Left ventricle myocardium inferior (tissue), 1 donor: Measurements from ENCODE around the gene PYGO2. TPM values are rescaled to one million over a fixed set of nuclear protein-coding genes. Genes with fewer than 3 reads are reported as not detected.
"Not testable (repeated sequence)": the region's sequence is repeated elsewhere in the genome, so short reads cannot be mapped to it uniquely, and the experiment has no call there.

Experiments used
- DNase-seq: peaks from one replicate; pipeline ENCODE4 v3.0.0-alpha.2; 2020
- H3K27ac ChIP-seq: fragments of 200-600 bp; replicated peaks from 2 replicates; pipeline ENCODE4 v1.8.0; 2021
- H3K27me3 ChIP-seq: fragments of 200-600 bp; 2 replicates; pipeline ENCODE4 v1.8.0; 2021; ENCODE audit warnings: low read depth
- H3K36me3 ChIP-seq: fragments of 200-600 bp; 2 replicates; pipeline ENCODE4 v1.8.0; 2021
- H3K4me1 ChIP-seq: fragments of 200-600 bp; 2 replicates; pipeline ENCODE4 v1.8.0; 2021
- H3K4me3 ChIP-seq: fragments of 200-600 bp; 2 replicates; pipeline ENCODE4 v1.8.0; 2021; ENCODE audit warnings: mild to moderate bottlenecking, moderate library complexity
- H3K9me3 ChIP-seq: fragments of 200-600 bp; replicated peaks from 2 replicates; pipeline ENCODE4 v1.8.0; 2021
- CTCF ChIP-seq: fragments of 200-600 bp; IDR thresholded peaks from 2 replicates; pipeline ENCODE4 v1.8.0; 2021; ENCODE audit warnings: antibody characterized with exemption, mild to moderate bottlenecking, borderline replicate concordance
- intact Hi-C: fragments of 100-400 bp; cut with micrococcal nuclease; formaldehyde crosslinking; loops from one replicate; pipeline ENCODE4 v1.11.0; 2022
- total RNA-seq: library from RNA; stranded (reverse); fragmentation: NEBNext Ultra II Directional; extraction: Animal tissue kit (Norgen Biotek cat#: 25700); gene quantifications from one replicate; pipeline ENCODE4 v1.2.1, GENCODE V29; 2021
- donor health status: DM: no; HTN: yes; CAD: no; lungs with severe emphysema.

The PYGO2 gene
- total RNA-seq, 1 donor from 2014 or later, result 12.9 TPM

DNA sequence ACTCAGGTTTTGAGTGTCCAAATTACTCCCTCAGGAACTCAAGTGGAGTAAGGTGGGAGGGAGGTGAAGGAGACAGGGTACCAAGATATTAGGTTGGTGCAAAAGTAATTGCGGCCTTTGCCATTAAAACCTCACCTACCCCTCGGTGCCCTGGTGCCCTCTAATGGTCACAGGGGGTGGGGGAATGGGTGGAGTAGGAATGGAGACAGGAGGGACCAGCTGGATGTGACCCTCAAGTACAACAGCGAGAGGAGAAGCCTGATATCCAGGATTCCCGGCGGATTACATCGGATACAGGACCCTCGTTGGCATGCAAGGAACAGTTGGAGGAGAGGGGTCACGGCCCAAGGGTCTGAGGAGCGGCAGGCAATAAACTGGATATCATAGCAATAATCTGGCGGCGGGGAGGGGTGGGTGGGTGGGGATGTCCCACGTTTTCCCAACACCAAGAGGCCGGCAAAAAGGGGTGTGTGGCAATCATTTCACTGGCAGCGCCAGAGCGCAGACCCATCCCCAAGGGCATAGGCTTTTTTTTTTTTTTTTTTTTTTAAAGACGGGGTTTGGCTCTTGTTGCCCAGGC is 36.7 kb upstream of the PYGO2 start:
- H3K27ac ChIP-seq, result no peak overlapping the region
- no peak for TF ChIP-seq CTCF
- no peaks in the 10 kb centered on the region for H3K9me3 ChIP-seq
- H3K27me3 ChIP-seq, result no peaks in the 10 kb centered on the region
- DNase-seq, result no peak
- H3K36me3 ChIP-seq, result no peaks in the 10 kb centered on the region
- intact Hi-C loops, result no loop called here
- no peak overlapping the region for H3K4me3 ChIP-seq
- peaks cover 41% of the 10 kb centered on the region for H3K4me1 ChIP-seq

DNA sequence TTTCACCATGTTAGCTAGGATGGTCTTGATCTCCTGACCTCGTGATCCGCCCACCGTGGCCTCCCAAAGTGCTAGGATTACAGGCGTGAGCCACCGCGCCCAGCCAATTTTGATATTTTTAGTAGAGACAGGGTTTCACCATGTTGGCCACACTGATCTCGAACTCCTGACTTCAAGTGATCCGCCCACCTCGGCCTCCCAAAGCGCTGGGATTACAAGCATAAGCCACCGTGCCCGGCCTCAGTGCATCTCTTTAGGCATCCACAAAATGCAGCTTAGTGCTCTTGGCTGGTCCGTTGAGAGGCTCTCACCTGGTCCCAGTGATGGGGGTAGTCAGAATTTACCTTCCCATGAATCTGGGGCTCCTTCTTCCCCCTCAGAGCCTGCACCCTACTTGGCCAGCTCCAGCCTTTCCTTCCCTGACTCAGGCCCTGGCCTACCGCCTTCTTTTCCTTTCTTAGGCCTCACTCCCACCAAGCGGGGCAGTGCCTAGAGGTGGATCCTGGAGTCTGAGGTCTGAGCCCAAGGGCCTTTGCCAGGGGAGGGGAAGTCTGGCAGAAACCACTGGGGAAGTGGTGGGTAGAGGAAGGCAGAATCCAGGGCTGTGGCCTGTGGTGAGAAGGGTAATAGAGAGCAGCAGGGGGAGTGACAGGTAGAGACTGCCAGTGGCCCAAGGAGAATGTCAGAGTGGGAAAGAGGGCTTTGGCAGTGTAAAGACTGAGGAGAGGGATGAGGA is 35.6 kb upstream of the PYGO2 start:
- H3K27me3 ChIP-seq, result no peaks in the 10 kb centered on the region
- no peak for TF ChIP-seq CTCF
- DNase-seq, result no peak

DNA sequence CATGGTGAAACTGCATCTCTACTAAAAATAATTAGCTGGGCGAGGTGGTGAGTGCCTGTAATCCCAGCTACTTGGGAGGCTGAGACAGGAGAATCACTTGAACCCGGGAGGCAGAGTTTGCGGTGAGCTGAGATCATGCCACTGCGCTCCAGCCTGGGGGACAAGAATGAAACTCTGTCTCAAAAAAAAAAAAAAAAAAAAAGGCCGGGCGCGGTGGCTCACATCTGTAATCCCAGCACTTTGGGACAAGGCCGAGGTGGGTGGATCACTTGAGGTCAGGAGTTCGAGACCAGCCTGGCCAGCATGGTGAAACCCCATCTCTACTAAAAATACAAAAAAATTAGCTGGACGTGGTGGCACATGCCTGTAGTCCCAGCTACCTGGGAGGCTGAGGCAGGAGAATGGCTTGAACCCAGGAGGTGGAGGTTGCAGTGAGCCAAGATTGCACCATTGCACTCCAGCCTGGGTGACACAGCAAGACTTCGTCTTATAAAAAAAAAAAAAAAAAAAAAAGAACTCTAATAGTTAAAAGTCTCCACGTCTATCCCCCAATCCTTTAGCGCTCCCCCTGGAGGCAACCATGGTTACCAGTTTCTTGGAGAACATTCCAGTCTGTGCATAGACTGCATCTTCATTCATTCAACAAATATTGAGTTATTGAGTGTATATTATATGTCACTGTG is 33.9 kb upstream of the PYGO2 start:
- intact Hi-C loops, H3K27ac ChIP-seq, DNase-seq, H3K4me3 ChIP-seq, H3K9me3 ChIP-seq, H3K27me3 ChIP-seq: not testable (repeated sequence)
- Histone ChIP-seq H3K4me1 (peaks cover 23% of the 10 kb centered on the region), H3K36me3 (peaks cover 16% of the 10 kb centered on the region)
- peak; percentile 51 for TF ChIP-seq CTCF

More for the DNA sequence above, 35.6 kb upstream of the PYGO2 start:
- H3K27ac ChIP-seq, result no peak overlapping the region
- no peak overlapping the region for H3K4me3 ChIP-seq
- H3K36me3 ChIP-seq, result peaks cover 5% of the 10 kb centered on the region
- intact Hi-C loops, result no loop called here
- H3K9me3 ChIP-seq, result no peaks in the 10 kb centered on the region
- H3K4me1 ChIP-seq, result peaks cover 34% of the 10 kb centered on the region

DNA sequence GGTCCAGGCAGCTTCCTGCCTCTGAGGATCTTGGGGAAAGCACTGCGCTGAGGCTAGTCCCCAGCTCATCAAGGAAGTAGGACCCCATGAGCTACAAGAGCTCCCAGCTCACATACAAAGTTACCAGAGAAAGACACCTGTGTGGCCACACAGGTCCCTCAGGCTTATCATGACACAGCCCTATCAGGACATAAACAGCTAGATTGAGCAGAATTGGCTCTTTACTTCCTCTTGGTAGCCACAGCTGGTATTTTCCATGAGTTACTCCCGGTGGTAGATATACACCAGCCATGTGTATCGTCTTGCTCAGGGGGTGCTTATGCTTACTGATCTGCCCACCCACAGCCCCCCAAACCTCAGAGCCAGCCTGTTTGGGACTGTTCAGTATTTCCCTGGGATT is 33.0 kb upstream of the PYGO2 start:
- no peak overlapping the region for H3K4me3 ChIP-seq
- no peaks in the 10 kb centered on the region for H3K9me3 ChIP-seq
- intact Hi-C loops, result no loop called here
- H3K27me3 ChIP-seq, result no peaks in the 10 kb centered on the region
- peaks cover 17% of the 10 kb centered on the region for H3K4me1 ChIP-seq
- TF ChIP-seq CTCF, result no peak
- DNase-seq, result no peak
- peaks cover 24% of the 10 kb centered on the region for H3K36me3 ChIP-seq
- H3K27ac ChIP-seq, result no peak overlapping the region

DNA sequence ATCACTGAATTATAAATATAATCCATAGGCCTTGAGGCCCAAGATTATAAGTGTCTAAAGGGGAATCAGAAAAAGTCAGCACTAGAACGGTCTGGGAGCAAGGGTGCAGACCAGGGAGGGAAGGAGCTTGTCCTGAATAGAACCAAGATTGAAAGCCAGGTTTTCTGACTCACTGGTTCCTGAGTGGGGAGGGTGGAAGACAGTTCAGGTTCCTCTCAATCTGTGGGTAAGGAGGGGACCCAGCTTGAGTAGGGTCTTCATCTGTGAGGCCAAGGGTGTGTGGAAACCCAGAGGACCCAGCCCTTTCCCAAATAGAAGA is 32.6 kb upstream of the PYGO2 start:
- no peaks in the 10 kb centered on the region for H3K9me3 ChIP-seq
- intact Hi-C loops, result no loop called here

More for the DNA sequence above, 32.6 kb upstream of the PYGO2 start:
- Histone ChIP-seq H3K36me3 (peaks cover 27% of the 10 kb centered on the region), H3K27ac (no peak overlapping the region), H3K4me3 (no peak overlapping the region), H3K4me1 (peaks cover 17% of the 10 kb centered on the region), H3K27me3 (no peaks in the 10 kb centered on the region)
- TF ChIP-seq CTCF, result no peak
- DNase-seq, result no peak
